K562 (cell line): ENCODE measurements around the gene LAMB1. TPM values are rescaled to one million over a fixed set of nuclear protein-coding genes. Genes with fewer than 3 reads are reported as not detected.
A peak's percentile ranks its signal among the peaks of the same experiment; 100 is the strongest.

Experiments used
- ATF7 ChIP-seq: fragments of 450-650 bp; IDR thresholded peaks from 2 replicates; pipeline ENCODE4 v1.7.1; 2014; ENCODE audit warnings: mild to moderate bottlenecking, moderate library complexity
- CBFA2T2 ChIP-seq: fragments of 450-650 bp; conservative IDR thresholded peaks from 2 replicates; pipeline ENCODE4 v1.6.1; 2017; ENCODE audit warnings: mild to moderate bottlenecking
- CBX3 ChIP-seq, 2 experiments: IDR thresholded peaks; 1 replicate in 1 of 2; 2 replicates in 1 of 2; pipeline ENCODE4 v1.6.1; 2012; ENCODE audit warnings: inconsistent platforms in 2 of 2, low read length in 2 of 2, borderline replicate concordance in 1 of 2, control low read depth in 1 of 2
- CREB3L1 ChIP-seq: fragments of 450-650 bp; IDR thresholded peaks from 2 replicates; pipeline ENCODE4 v1.6.1; 2014; ENCODE audit warnings: low read depth, mild to moderate bottlenecking, moderate library complexity, borderline replicate concordance
- EGR1 ChIP-seq: fragments of 450-650 bp; conservative IDR thresholded peaks from 2 replicates; pipeline ENCODE4 v1.6.1; 2017; ENCODE audit warnings: mild to moderate bottlenecking
- ELK3 ChIP-seq: fragments of 450-650 bp; formaldehyde crosslinking; IDR thresholded peaks from 2 replicates; pipeline ENCODE4 v1.4.0; 2020; ENCODE audit warnings: mild to moderate bottlenecking
- HMBOX1 ChIP-seq: sonication (generic); IDR thresholded peaks from 2 replicates; pipeline ENCODE4 v1.6.1; 2016
- KDM1A ChIP-seq, 2 experiments: fragments of 450-650 bp; IDR thresholded peaks; 2 replicates each; pipeline ENCODE4 v1.6.1; 2016; ENCODE audit warnings: mild to moderate bottlenecking in 2 of 2
- MYBL2 ChIP-seq, 2 experiments: fragments of 450-650 bp in 1 of 2; sonication (generic) in 1 of 2; formaldehyde crosslinking in 1 of 2; IDR thresholded peaks; 2 replicates each; pipeline versions ENCODE4 v1.6.1 to v1.8.1; 2017 to 2022; ENCODE audit warnings: borderline replicate concordance in 1 of 2, inconsistent platforms in 1 of 2, low read depth in 1 of 2, mild to moderate bottlenecking in 1 of 2, missing genetic modification reagents in 1 of 2, moderate library complexity in 1 of 2
- NCOA1 ChIP-seq: fragments of 450-650 bp; IDR thresholded peaks from 2 replicates; pipeline ENCODE4 v1.6.1; 2016; ENCODE audit warnings: low read depth
- NFE2 ChIP-seq: IDR thresholded peaks from 2 replicates; pipeline ENCODE4 v1.6.1; 2014; ENCODE audit warnings: antibody characterized with exemption, low read depth
- PBX2 ChIP-seq, 2 experiments: IDR thresholded peaks in 1 of 2; conservative IDR thresholded peaks in 1 of 2; 2 replicates each; pipeline ENCODE4 v1.6.1; 2016; ENCODE audit warnings: low read depth in 2 of 2, mild to moderate bottlenecking in 1 of 2, missing compliant biosample characterization in 1 of 2, missing genetic modification characterization in 1 of 2, moderate library complexity in 1 of 2
- PTTG1 ChIP-seq: fragments of 450-650 bp; IDR thresholded peaks from 2 replicates; pipeline ENCODE4 v1.6.1; 2016; ENCODE audit warnings: low read depth, mild to moderate bottlenecking, missing genetic modification characterization, missing compliant biosample characterization
- RNF2 ChIP-seq: sonication (generic); IDR thresholded peaks from 2 replicates; pipeline ENCODE4 v1.6.1; 2016
- SMARCA4 ChIP-seq: fragments of 450-650 bp; IDR thresholded peaks from 2 replicates; pipeline ENCODE4 v1.6.1; 2016
- XRCC3 ChIP-seq: fragments of 450-650 bp; IDR thresholded peaks from 2 replicates; pipeline ENCODE4 v1.6.1; 2017; ENCODE audit warnings: mild to moderate bottlenecking, moderate library complexity
- ZBTB43 ChIP-seq: sonication (generic); formaldehyde crosslinking; IDR thresholded peaks from 2 replicates; pipeline ENCODE4 v1.8.0; 2023; ENCODE audit warnings: mild to moderate bottlenecking, missing genetic modification reagents
- ZKSCAN1 ChIP-seq: fragments of 150-350 bp; IDR thresholded peaks from 2 replicates; pipeline ENCODE4 v1.6.1; 2016; ENCODE audit warnings: low read depth, low read length
- ZNF146 ChIP-seq: IDR thresholded peaks from one replicate; pipeline ENCODE4 v1.6.1; 2018; ENCODE audit warnings: missing compliant biosample characterization; ENCODE audit not compliant: unreplicated experiment
- ZNF324 ChIP-seq: fragments of 250-450 bp; sonication (Bioruptor Pico); IDR thresholded peaks from 2 replicates; pipeline ENCODE4 v1.4.0; 2020; ENCODE audit warnings: mild to moderate bottlenecking
- polyA plus RNA-seq, 8 experiments: library from polyadenylated mRNA; depleted of rRNA in 4 of 8; stranded (reverse) in 5 of 8; unstranded in 3 of 8; fragments of >200 nt; fragmentation: Nextera tagmentation in 2 of 8; fragmentation: Illumina TruSeq in 1 of 8; extraction: Ambion mirVana in 2 of 8; extraction: Trizol in 1 of 8; gene quantifications; 2 replicates each; pipeline versions ENCODE4 v1.2.1 to v1.2.3, GENCODE V29; 2011 to 2014; ENCODE audit warnings: inconsistent platforms in 1 of 8, missing spikeins in 1 of 8
- total RNA-seq, 7 experiments: library from RNA; depleted of rRNA in 6 of 7; stranded (reverse); fragments of >200 nt in 6 of 7; fragmentation: Illumina TruSeq in 2 of 7; extraction: Trizol in 2 of 7; gene quantifications; 2 replicates each; pipeline versions ENCODE4 v1.2.1 to v1.2.3, GENCODE V29; 2011 to 2021; ENCODE audit warnings: low replicate concordance in 1 of 7

The LAMB1 gene
- total and polyA plus RNA-seq, 9 of the 15 experiments (the other 6 are each of a cell fraction or from before 2014, with no cell fraction given): 6.0 to 17.7 (median 12.3) TPM

- 0 out of 2 replicates have a peak, but pooled peaks have one; percentile 19 for TF ChIP-seq NFE2
- 0 out of 2 replicates have a peak, but pooled peaks have one; percentile 6 for TF ChIP-seq CBFA2T2
- no peak for TF ChIP-seq ZNF146 (CRISPR knock-in tag)
- TF ChIP-seq RNF2: no peak
- TF ChIP-seq ELK3 (CRISPR knock-in tag): no peak
- TF ChIP-seq PTTG1 (tag): no peak
- no peak for TF ChIP-seq ZBTB43 (CRISPR knock-in tag)
- no peak for TF ChIP-seq CBX3 (IDR thresholded peaks at IDR 0.05; ENCODE audit: borderline replicate concordance in 1 of 2, low read length in 2 of 2)
- peak; percentile 25; the same call in 1 of the 2 replicates for TF ChIP-seq HMBOX1
- no peak for TF ChIP-seq CREB3L1
- no peak for TF ChIP-seq ATF7
- TF ChIP-seq PBX2 (CRISPR knock-in tag; IDR thresholded peaks at IDR 0.05; ENCODE audit: low read depth): no peak
- TF ChIP-seq PBX2 (tag; conservative IDR thresholded peaks at IDR 0.05; ENCODE audit: low read depth): 0 out of 2 replicates have a peak, but pooled peaks have one; percentile 26
- TF ChIP-seq EGR1: peak; percentile 90
- TF ChIP-seq NCOA1: no peak
- TF ChIP-seq XRCC3: no peak
- TF ChIP-seq KDM1A (IDR thresholded peaks at IDR 0.05): peak; percentile 25 to 55; a peak in 1 of 4 replicates
- peak; percentile 92 for TF ChIP-seq ZKSCAN1
- TF ChIP-seq SMARCA4: no peak; the same call in 1 of the 2 replicates
- TF ChIP-seq MYBL2 (IDR thresholded peaks at IDR 0.05; ENCODE audit: low read depth): no peak
- no peak for TF ChIP-seq MYBL2 (CRISPR knock-in tag; IDR thresholded peaks at IDR 0.05; ENCODE audit: borderline replicate concordance)
- no peak for TF ChIP-seq ZNF324
These were observed 7.5 kb downstream of the LAMB1 start (continued) for GRCh38 chr7:107995184-107996071.
